Endothelial cell of umbilical vein (primary cell): ENCODE data around the gene ARHGAP42. TPM values are rescaled to one million over a fixed set of nuclear protein-coding genes. Genes with fewer than 3 reads are reported as not detected.

ENCODE experiments used
- BruUV-seq: library from RNA; stranded (reverse); fragments of 400-500 nt; replicated peaks from 2 replicates; lab custom pipeline; 2021; lab: Mats Ljungman, UMichigan
- CTCF ChIA-PET: fragments of 300-600, 350-600 bp; sonication (Branson Sonifier 250); formaldehyde crosslinking; loops from one replicate; lab custom pipeline; 2021; ENCODE audit warnings: antibody characterized with exemption, inconsistent platforms; lab: Charles Lee
- POLR2A ChIA-PET: fragments of 300-600, 350-600 bp; sonication (Branson Sonifier 250); formaldehyde crosslinking; loops from one replicate; lab custom pipeline; 2021; ENCODE audit warnings: antibody characterized with exemption, inconsistent platforms; lab: Charles Lee
- DNase-seq: peaks from one replicate; pipeline ENCODE4 v3.0.0-alpha.2; 2011; ENCODE audit warnings: low read depth, low spot score
- FAIRE-seq: peaks from 2 replicates; lab custom pipeline; 2011; peaks lifted over from hg19 to GRCh38; lab: Jason Lieb, UNC
- H2AFZ ChIP-seq: 2 replicates; pipeline ENCODE4 v1.6.0; 2012; ENCODE audit warnings: low read depth, low read length, control low read depth, inconsistent platforms
- H3K27ac ChIP-seq: 2 replicates; pipeline ENCODE4 v1.5.1; 2011; ENCODE audit warnings: low read depth, mild to moderate bottlenecking, control low read depth, low read length, moderate library complexity; ENCODE audit not compliant: insufficient read depth
- H3K27me3 ChIP-seq, 2 experiments: 2 replicates each; pipeline versions ENCODE4 v1.6.0 to v1.6.1; 2011; ENCODE audit warnings: low read length in 2 of 2, mixed read lengths in 1 of 2; ENCODE audit not compliant: control insufficient read depth in 2 of 2, insufficient read depth in 2 of 2
- H3K36me3 ChIP-seq, 2 experiments: 2 replicates in 1 of 2; 3 replicates in 1 of 2; pipeline ENCODE4 v1.5.1; 2011; ENCODE audit warnings: low read length in 2 of 2, mild to moderate bottlenecking in 1 of 2, moderate library complexity in 1 of 2; ENCODE audit not compliant: control insufficient read depth in 2 of 2, insufficient read depth in 2 of 2; ENCODE audit errors: extremely low read depth in 1 of 2
- H3K4me1 ChIP-seq: 3 replicates; pipeline ENCODE4 v1.5.1; 2011; ENCODE audit warnings: mild to moderate bottlenecking, low read length; ENCODE audit not compliant: control insufficient read depth, insufficient read depth; ENCODE audit errors: extremely low read depth
- H3K4me2 ChIP-seq: 2 replicates; pipeline ENCODE4 v1.6.1; 2011; ENCODE audit warnings: low read length, control low read depth, mixed read lengths; ENCODE audit not compliant: insufficient read depth
- H3K4me3 ChIP-seq, 3 experiments: fragments of 200-600 bp in 1 of 3; sonication (generic), shearing (Covaris generic) in 1 of 3; replicated peaks in 1 of 3; 2 replicates each; pipeline ENCODE4 v1.5.1; 2011 to 2016; ENCODE audit warnings: control low read depth in 3 of 3, low read length in 3 of 3, mild to moderate bottlenecking in 2 of 3, inconsistent platforms in 1 of 3, low read depth in 1 of 3, moderate library complexity in 1 of 3; ENCODE audit not compliant: insufficient read depth in 1 of 3
- H3K79me2 ChIP-seq: 2 replicates; pipeline ENCODE4 v1.6.0; 2012; ENCODE audit warnings: low read length, inconsistent platforms; ENCODE audit not compliant: control insufficient read depth, insufficient read depth
- H3K9ac ChIP-seq: replicated peaks from 2 replicates; pipeline ENCODE3; 2011; ENCODE audit warnings: low read length, control low read depth; ENCODE audit not compliant: insufficient read depth; ENCODE audit errors: extremely low read depth
- H3K9me1 ChIP-seq: replicated peaks from 3 replicates; pipeline ENCODE4 v1.6.0; 2011; ENCODE audit warnings: mild to moderate bottlenecking, low read length; ENCODE audit not compliant: control insufficient read depth, insufficient read depth; ENCODE audit errors: extremely low read depth
- H3K9me3 ChIP-seq: replicated peaks from 2 replicates; pipeline ENCODE4 v1.5.1; 2012; ENCODE audit warnings: low read length, inconsistent platforms; ENCODE audit not compliant: control insufficient read depth, insufficient read depth
- H4K20me1 ChIP-seq: replicated peaks from 2 replicates; pipeline ENCODE3; 2011; ENCODE audit warnings: mild to moderate bottlenecking, low read length; ENCODE audit not compliant: control insufficient read depth, insufficient read depth; ENCODE audit errors: extremely low read depth
- EZH2 ChIP-seq: IDR thresholded peaks from 2 replicates; pipeline ENCODE4 v1.6.1; 2012; ENCODE audit warnings: borderline replicate concordance, low read depth, mild to moderate bottlenecking, moderate library complexity, low read length, inconsistent platforms; ENCODE audit not compliant: severe bottlenecking
- FOS ChIP-seq: IDR thresholded peaks from 2 replicates; pipeline ENCODE4 v1.6.1; 2011; ENCODE audit warnings: mild to moderate bottlenecking, low read length, moderate library complexity, borderline replicate concordance; ENCODE audit not compliant: insufficient read depth
- GATA2 ChIP-seq: IDR thresholded peaks from 2 replicates; pipeline ENCODE4 v1.7.0; 2011; ENCODE audit warnings: low read depth, mild to moderate bottlenecking, moderate library complexity, mixed read lengths, low read length; ENCODE audit not compliant: insufficient read length, insufficient read depth
- JUN ChIP-seq: IDR thresholded peaks from 2 replicates; pipeline ENCODE4 v1.6.1; 2011; ENCODE audit warnings: borderline replicate concordance, low read depth; ENCODE audit not compliant: insufficient read length, insufficient read depth
- MYC ChIP-seq: IDR thresholded peaks from one replicate; pipeline ENCODE4 v1.6.1; 2011; ENCODE audit warnings: mild to moderate bottlenecking, low read depth, low read length
- POLR2A ChIP-seq: IDR thresholded peaks from 2 replicates; pipeline ENCODE4 v1.6.1; 2012; ENCODE audit warnings: low read depth, mild to moderate bottlenecking, control low read depth, low read length
- POLR2AphosphoS5 ChIP-seq: IDR thresholded peaks from 2 replicates; pipeline ENCODE4 v1.6.1; 2012; ENCODE audit warnings: low read depth, mild to moderate bottlenecking, control low read depth, low read length, moderate library complexity; ENCODE audit not compliant: insufficient read depth
- dilution Hi-C: fragments of 300-500 bp; cut with MboI; formaldehyde crosslinking; loops from one replicate; pipeline ENCODE4 v1.15.0; 2019; ENCODE audit warnings: low sequenced_read_pairs; ENCODE audit not compliant: extremely low pct_ligation_motif_present
- intact Hi-C: fragments of 100-400 bp; cut with micrococcal nuclease; formaldehyde crosslinking; loops from one replicate; pipeline ENCODE4 v1.10.0; 2022
- polyA plus RNA-seq, 4 experiments: library from polyadenylated mRNA; depleted of rRNA in 3 of 4; stranded (reverse) in 3 of 4; unstranded in 1 of 4; fragments of >200 nt; gene quantifications; 2 replicates each; pipeline versions ENCODE4 v1.2.1 to v1.2.3, GENCODE V29; 2011 to 2012; ENCODE audit warnings: missing spikeins in 1 of 4
- total RNA-seq: library from RNA; stranded (reverse); gene quantifications from 2 replicates; pipeline ENCODE4 v1.2.3, GENCODE V29; 2021
- TF ChIP-seq, protein P1 (sequence below): IDR thresholded peaks from 2 replicates; pipeline ENCODE4 v1.6.1; 2011; ENCODE audit not compliant: insufficient read depth, insufficient read length
- TF ChIP-seq, protein P2 (sequence below), 2 donors: IDR thresholded peaks; 1 replicate in 1 of 2; 2 replicates in 1 of 2; pipeline ENCODE4 v1.5.1; 2011; ENCODE audit warnings: low read length in 2 of 2, mild to moderate bottlenecking in 2 of 2, moderate library complexity in 2 of 2, control low read depth in 1 of 2, inconsistent platforms in 1 of 2, low read depth in 1 of 2; ENCODE audit not compliant: insufficient read depth in 1 of 2; ENCODE audit errors: extremely low read depth in 1 of 2

ARHGAP42 gene
- total and polyA plus RNA-seq, 2 donors (not counting 3 experiments of a cell fraction or from before 2014, with no cell fraction given), result 1.8 to 2.4 TPM

DNA sequence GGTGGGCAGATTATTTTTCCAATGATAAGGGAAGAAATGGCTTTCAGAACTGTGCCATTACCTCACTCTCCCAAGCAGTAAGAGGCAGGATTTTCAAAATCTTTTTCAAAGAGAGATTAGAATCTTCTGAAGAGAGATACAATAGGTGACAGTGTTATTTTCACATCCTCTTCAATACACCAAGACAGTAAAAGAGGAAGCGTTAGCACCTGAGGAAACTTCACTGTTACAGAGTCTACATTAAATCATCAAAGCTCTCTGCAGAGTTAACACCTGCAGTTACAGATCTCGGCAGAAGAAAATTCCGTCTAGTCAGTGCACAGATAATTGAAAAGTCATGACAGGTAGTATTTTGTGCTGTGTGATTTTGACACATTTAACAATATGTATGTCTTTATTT is 297.6 kb downstream of the ARHGAP42 start:
- Histone ChIP-seq H3K79me2 (no peaks in the 10 kb centered on the region), H3K27me3 (no peaks in the 10 kb centered on the region), H3K9me1 (no peaks in the 10 kb centered on the region), H4K20me1 (no peaks in the 10 kb centered on the region), H3K4me1 (no peaks in the 10 kb centered on the region), H3K9ac (no peak overlapping the region), H2AFZ (no peak overlapping the region), H3K9me3 (no peaks in the 10 kb centered on the region), H3K27ac (no peak overlapping the region), H3K36me3 (no peaks in the 10 kb centered on the region), H3K4me2 (no peak overlapping the region), H3K4me3 (no peak overlapping the region)
- DNase-seq (no peak), FAIRE-seq (no peak)
- ChIA-PET CTCF (interaction anchor here (1.1 kb wide), 1 partner anchor 19 kb away, joined by 3 read pairs; no protein-coding TSS in a partner anchor), POLR2A (no interaction called here)
- intact Hi-C loops (no loop called here), dilution Hi-C loops (no loop called here)
- no TSS peak for BruUV-seq
- TF ChIP-seq FOS, result no peak
- no peak for TF ChIP-seq POLR2A
- TF ChIP-seq JUN, result no peak
- no peak for TF ChIP-seq POLR2AphosphoS5
- no peak for TF ChIP-seq MYC
- TF ChIP-seq, protein P1, sequence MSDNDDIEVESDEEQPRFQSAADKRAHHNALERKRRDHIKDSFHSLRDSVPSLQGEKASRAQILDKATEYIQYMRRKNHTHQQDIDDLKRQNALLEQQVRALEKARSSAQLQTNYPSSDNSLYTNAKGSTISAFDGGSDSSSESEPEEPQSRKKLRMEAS, result no peak

DNA sequence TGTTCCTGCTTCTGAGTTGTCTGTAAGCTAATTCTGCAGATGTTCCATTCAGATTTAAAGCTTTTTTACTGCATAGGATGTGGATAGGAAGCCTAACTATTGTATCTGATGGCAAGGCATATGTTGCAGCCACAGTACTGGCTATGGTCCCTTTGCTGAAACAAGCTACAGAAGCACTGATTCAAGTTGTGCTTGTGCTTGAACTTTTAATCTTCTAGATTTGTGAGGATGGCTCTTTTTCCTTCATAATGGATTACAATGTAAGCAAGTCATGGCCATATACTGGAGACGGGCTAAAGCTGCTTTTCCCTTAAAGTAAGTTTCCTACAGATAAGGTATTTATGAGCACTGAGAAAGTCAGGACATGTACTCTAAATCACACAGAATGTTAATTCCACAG is 303.8 kb downstream of the ARHGAP42 start:
- H3K4me1 ChIP-seq, result no peaks in the 10 kb centered on the region
- TF ChIP-seq GATA2, result no peak
- TF ChIP-seq, protein P2, sequence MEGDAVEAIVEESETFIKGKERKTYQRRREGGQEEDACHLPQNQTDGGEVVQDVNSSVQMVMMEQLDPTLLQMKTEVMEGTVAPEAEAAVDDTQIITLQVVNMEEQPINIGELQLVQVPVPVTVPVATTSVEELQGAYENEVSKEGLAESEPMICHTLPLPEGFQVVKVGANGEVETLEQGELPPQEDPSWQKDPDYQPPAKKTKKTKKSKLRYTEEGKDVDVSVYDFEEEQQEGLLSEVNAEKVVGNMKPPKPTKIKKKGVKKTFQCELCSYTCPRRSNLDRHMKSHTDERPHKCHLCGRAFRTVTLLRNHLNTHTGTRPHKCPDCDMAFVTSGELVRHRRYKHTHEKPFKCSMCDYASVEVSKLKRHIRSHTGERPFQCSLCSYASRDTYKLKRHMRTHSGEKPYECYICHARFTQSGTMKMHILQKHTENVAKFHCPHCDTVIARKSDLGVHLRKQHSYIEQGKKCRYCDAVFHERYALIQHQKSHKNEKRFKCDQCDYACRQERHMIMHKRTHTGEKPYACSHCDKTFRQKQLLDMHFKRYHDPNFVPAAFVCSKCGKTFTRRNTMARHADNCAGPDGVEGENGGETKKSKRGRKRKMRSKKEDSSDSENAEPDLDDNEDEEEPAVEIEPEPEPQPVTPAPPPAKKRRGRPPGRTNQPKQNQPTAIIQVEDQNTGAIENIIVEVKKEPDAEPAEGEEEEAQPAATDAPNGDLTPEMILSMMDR (IDR thresholded peaks at IDR 0.05; ENCODE audit: extremely low read depth in 1 of 2, insufficient read depth in 1 of 2, low read depth in 1 of 2, low read length in 2 of 2), result no peak
- no peak for TF ChIP-seq EZH2
- no peak for TF ChIP-seq MYC
- TF ChIP-seq POLR2AphosphoS5, result no peak
- no peak for TF ChIP-seq JUN
- TF ChIP-seq FOS, result no peak
- no peak for TF ChIP-seq POLR2A
- TF ChIP-seq, protein P1, result no peak
- H3K36me3 ChIP-seq, result no peaks in the 10 kb centered on the region
- no peak overlapping the region for H3K27ac ChIP-seq
- H3K9me3 ChIP-seq, result no peaks in the 10 kb centered on the region
- DNase-seq, result no peak
- FAIRE-seq, result no peak
- CTCF ChIA-PET, result interaction anchor here (1.1 kb wide), 1 partner anchor 10 kb away, joined by 5 read pairs; no protein-coding TSS in a partner anchor
- dilution Hi-C loops, result no loop called here
- no peaks in the 10 kb centered on the region for H4K20me1 ChIP-seq
- BruUV-seq, result no TSS peak
- POLR2A ChIA-PET, result no interaction called here
- no peak overlapping the region for H3K4me2 ChIP-seq
- no peaks in the 10 kb centered on the region for H3K79me2 ChIP-seq
- H2AFZ ChIP-seq, result no peak overlapping the region
- H3K27me3 ChIP-seq, result no peaks in the 10 kb centered on the region
- no peaks in the 10 kb centered on the region for H3K9me1 ChIP-seq
- no peak overlapping the region for H3K4me3 ChIP-seq
- H3K9ac ChIP-seq, result no peak overlapping the region
- intact Hi-C loops, result no loop called here
